K562 (cell line): ENCODE measurements around the gene KDELR3. TPM values are rescaled to one million over a fixed set of nuclear protein-coding genes. Genes with fewer than 3 reads are reported as not detected.

Source experiments
- CBX1 ChIP-seq: sonication (generic); IDR thresholded peaks from 2 replicates; pipeline ENCODE4 v1.6.1; 2016; ENCODE audit warnings: antibody characterized with exemption, low read depth, mild to moderate bottlenecking
- FOXM1 ChIP-seq, 2 experiments: fragments of 450-650 bp in 1 of 2; sonication (generic) in 1 of 2; formaldehyde crosslinking in 1 of 2; IDR thresholded peaks; 2 replicates each; pipeline versions ENCODE4 v1.6.1 to v1.9.0; 2017 to 2022; ENCODE audit warnings: low read depth in 2 of 2, mild to moderate bottlenecking in 2 of 2, missing genetic modification reagents in 1 of 2, moderate library complexity in 1 of 2
- GABPB1 ChIP-seq: sonication (generic); formaldehyde crosslinking; IDR thresholded peaks from 2 replicates; pipeline ENCODE4 v1.8.0; 2022; ENCODE audit warnings: mild to moderate bottlenecking, missing genetic modification reagents
- HNRNPUL1 ChIP-seq: fragments of 200-400 bp; formaldehyde crosslinking; IDR thresholded peaks from 2 replicates; pipeline ENCODE4 v1.6.1; 2017; ENCODE audit warnings: low read length
- ILK ChIP-seq: fragments of 450-650 bp; IDR thresholded peaks from 2 replicates; pipeline ENCODE4 v1.6.1; 2016; ENCODE audit warnings: missing genetic modification characterization, low read depth, mild to moderate bottlenecking, missing compliant biosample characterization, moderate library complexity, borderline replicate concordance
- MCM2 ChIP-seq: fragments of 450-650 bp; IDR thresholded peaks from 2 replicates; pipeline ENCODE4 v1.6.1; 2017; ENCODE audit warnings: low read depth, mild to moderate bottlenecking
- MXD1 ChIP-seq: fragments of 250-450 bp; sonication (Bioruptor Pico); IDR thresholded peaks from 2 replicates; pipeline ENCODE4 v1.8.0; 2021; ENCODE audit warnings: borderline replicate concordance, mild to moderate bottlenecking, moderate library complexity; ENCODE audit not compliant: poor library complexity, severe bottlenecking
- NR2C1 ChIP-seq, 2 experiments: fragments of 450-650 bp; IDR thresholded peaks; 2 replicates each; pipeline ENCODE4 v1.6.1; 2017; ENCODE audit warnings: mild to moderate bottlenecking in 2 of 2, antibody characterized with exemption in 1 of 2, inconsistent platforms in 1 of 2, missing compliant biosample characterization in 1 of 2, missing genetic modification characterization in 1 of 2
- PHF8 ChIP-seq: fragments of 200-600 bp; sonication (generic); IDR thresholded peaks from 2 replicates; pipeline ENCODE4 v1.6.1; 2012; ENCODE audit warnings: mixed run types, mild to moderate bottlenecking, inconsistent platforms, low read length, moderate library complexity, borderline replicate concordance
- POLR2B ChIP-seq: fragments of 450-650 bp; IDR thresholded peaks from 2 replicates; pipeline ENCODE4 v1.6.1; 2018; ENCODE audit warnings: low read depth; ENCODE audit not compliant: partially characterized antibody
- RBBP5 ChIP-seq: fragments of 200-600 bp; sonication (generic); IDR thresholded peaks from 2 replicates; pipeline ENCODE4 v1.6.1; 2012; ENCODE audit warnings: borderline replicate concordance, mild to moderate bottlenecking, low read length, control low read depth, inconsistent platforms; ENCODE audit not compliant: insufficient read depth, poor library complexity, severe bottlenecking
- RBM39 ChIP-seq: fragments of 200-400 bp; formaldehyde crosslinking; optimal IDR thresholded peaks from 2 replicates; pipeline ENCODE3; 2018; ENCODE audit warnings: low read depth, low read length
- SMAD2 ChIP-seq: fragments of 150-350 bp; IDR thresholded peaks from 2 replicates; pipeline ENCODE4 v1.6.1; 2014; ENCODE audit warnings: low read depth, mild to moderate bottlenecking, low read length
- THAP12 ChIP-seq: fragments of 250-450 bp; sonication (Bioruptor Pico); IDR thresholded peaks from 2 replicates; pipeline ENCODE4 v1.9.0; 2021; ENCODE audit warnings: mild to moderate bottlenecking, inconsistent platforms
- ZBTB8A ChIP-seq: fragments of 450-650 bp; IDR thresholded peaks from 2 replicates; pipeline ENCODE4 v1.6.1; 2018; ENCODE audit warnings: mild to moderate bottlenecking, moderate library complexity; ENCODE audit not compliant: partially characterized antibody
- ZNF146 ChIP-seq: IDR thresholded peaks from one replicate; pipeline ENCODE4 v1.6.1; 2018; ENCODE audit warnings: missing compliant biosample characterization; ENCODE audit not compliant: unreplicated experiment
- ZNF280B ChIP-seq: fragments of 250-450 bp; sonication (Bioruptor Pico); IDR thresholded peaks from 2 replicates; pipeline ENCODE4 v1.5.1; 2021; ENCODE audit warnings: mild to moderate bottlenecking
- ZNF282 ChIP-seq: sonication (generic); formaldehyde crosslinking; IDR thresholded peaks from 2 replicates; pipeline ENCODE4 v1.8.1; 2023; ENCODE audit warnings: missing genetic modification reagents
- ZNF707 ChIP-seq: fragments of 250-450 bp; sonication (Bioruptor Pico); conservative IDR thresholded peaks from 2 replicates; pipeline ENCODE4 v1.8.0; 2022; ENCODE audit warnings: inconsistent platforms, mild to moderate bottlenecking, moderate library complexity
- ZNF785 ChIP-seq: fragments of 250-450 bp; sonication (Bioruptor Pico); IDR thresholded peaks from 2 replicates; pipeline ENCODE4 v1.4.0; 2020; ENCODE audit warnings: mild to moderate bottlenecking
- polyA plus RNA-seq, 8 experiments: library from polyadenylated mRNA; depleted of rRNA in 4 of 8; stranded (reverse) in 5 of 8; unstranded in 3 of 8; fragments of >200 nt; fragmentation: Nextera tagmentation in 2 of 8; fragmentation: Illumina TruSeq in 1 of 8; extraction: Ambion mirVana in 2 of 8; extraction: Trizol in 1 of 8; gene quantifications; 2 replicates each; pipeline versions ENCODE4 v1.2.1 to v1.2.3, GENCODE V29; 2011 to 2014; ENCODE audit warnings: inconsistent platforms in 1 of 8, missing spikeins in 1 of 8
- total RNA-seq, 7 experiments: library from RNA; depleted of rRNA in 6 of 7; stranded (reverse); fragments of >200 nt in 6 of 7; fragmentation: Illumina TruSeq in 2 of 7; extraction: Trizol in 2 of 7; gene quantifications; 2 replicates each; pipeline versions ENCODE4 v1.2.1 to v1.2.3, GENCODE V29; 2011 to 2021; ENCODE audit warnings: low replicate concordance in 1 of 7
- TF ChIP-seq, protein P1 (sequence below): fragments of 450-650 bp; formaldehyde crosslinking; IDR thresholded peaks from 2 replicates; pipeline ENCODE4 v1.4.0; 2022; ENCODE audit warnings: mild to moderate bottlenecking, moderate library complexity

KDELR3 gene
- total and polyA plus RNA-seq, 9 of the 15 experiments (the other 6 are each of a cell fraction or from before 2014, with no cell fraction given), result 7.1 to 44.8 (median 9.6) TPM

GRCh38 chr22:38467904-38468442, at the start of gene KDELR3 (continued):
- TF ChIP-seq, protein P1, sequence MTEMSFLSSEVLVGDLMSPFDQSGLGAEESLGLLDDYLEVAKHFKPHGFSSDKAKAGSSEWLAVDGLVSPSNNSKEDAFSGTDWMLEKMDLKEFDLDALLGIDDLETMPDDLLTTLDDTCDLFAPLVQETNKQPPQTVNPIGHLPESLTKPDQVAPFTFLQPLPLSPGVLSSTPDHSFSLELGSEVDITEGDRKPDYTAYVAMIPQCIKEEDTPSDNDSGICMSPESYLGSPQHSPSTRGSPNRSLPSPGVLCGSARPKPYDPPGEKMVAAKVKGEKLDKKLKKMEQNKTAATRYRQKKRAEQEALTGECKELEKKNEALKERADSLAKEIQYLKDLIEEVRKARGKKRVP (CRISPR knock-in tag), result no peak
- TF ChIP-seq FOXM1 (IDR thresholded peaks at IDR 0.05; ENCODE audit: low read depth), result no peak
- no peak for TF ChIP-seq FOXM1 (CRISPR knock-in tag; IDR thresholded peaks at IDR 0.05; ENCODE audit: low read depth)
- TF ChIP-seq ZNF282, result no peak
- no peak for TF ChIP-seq RBBP5
- TF ChIP-seq PHF8, result peak; percentile 68; the same call in 1 of the 2 replicates
- no peak for TF ChIP-seq ZBTB8A
- TF ChIP-seq HNRNPUL1, result no peak
- TF ChIP-seq THAP12, result no peak
- no peak for TF ChIP-seq GABPB1
- TF ChIP-seq ILK (tag), result no peak
- TF ChIP-seq CBX1, result no peak
- no peak for TF ChIP-seq ZNF280B (CRISPR knock-in tag)
- no peak for TF ChIP-seq ZNF146 (CRISPR knock-in tag)
- TF ChIP-seq RBM39, result no peak
- TF ChIP-seq ZNF707 (CRISPR knock-in tag), result no peak
- no peak for TF ChIP-seq ZNF785
- no peak for TF ChIP-seq NR2C1 (IDR thresholded peaks at IDR 0.05)
- no peak for TF ChIP-seq NR2C1 (tag; IDR thresholded peaks at IDR 0.05)
- TF ChIP-seq MCM2, result no peak
- TF ChIP-seq MXD1 (CRISPR knock-in tag), result no peak
- TF ChIP-seq POLR2B, result peak; percentile 34
- no peak for TF ChIP-seq SMAD2
